Renal cortical epithelial cell (primary cell): ENCODE measurements around the gene SOX12. TPM values are rescaled to one million over a fixed set of nuclear protein-coding genes. Genes with fewer than 3 reads are reported as not detected.

Experiments used
- DNase-seq: peaks from one replicate; pipeline ENCODE4 v3.0.0-alpha.2; 2011; ENCODE audit warnings: low read depth
- total RNA-seq: library from RNA; depleted of rRNA; stranded (reverse); fragments of >200 nt; gene quantifications from 2 replicates; pipeline ENCODE4 v1.2.3, GENCODE V29; 2014

The SOX12 gene
- 2.6 and 12.7 TPM in 2 replicates for total RNA-seq

DNA sequence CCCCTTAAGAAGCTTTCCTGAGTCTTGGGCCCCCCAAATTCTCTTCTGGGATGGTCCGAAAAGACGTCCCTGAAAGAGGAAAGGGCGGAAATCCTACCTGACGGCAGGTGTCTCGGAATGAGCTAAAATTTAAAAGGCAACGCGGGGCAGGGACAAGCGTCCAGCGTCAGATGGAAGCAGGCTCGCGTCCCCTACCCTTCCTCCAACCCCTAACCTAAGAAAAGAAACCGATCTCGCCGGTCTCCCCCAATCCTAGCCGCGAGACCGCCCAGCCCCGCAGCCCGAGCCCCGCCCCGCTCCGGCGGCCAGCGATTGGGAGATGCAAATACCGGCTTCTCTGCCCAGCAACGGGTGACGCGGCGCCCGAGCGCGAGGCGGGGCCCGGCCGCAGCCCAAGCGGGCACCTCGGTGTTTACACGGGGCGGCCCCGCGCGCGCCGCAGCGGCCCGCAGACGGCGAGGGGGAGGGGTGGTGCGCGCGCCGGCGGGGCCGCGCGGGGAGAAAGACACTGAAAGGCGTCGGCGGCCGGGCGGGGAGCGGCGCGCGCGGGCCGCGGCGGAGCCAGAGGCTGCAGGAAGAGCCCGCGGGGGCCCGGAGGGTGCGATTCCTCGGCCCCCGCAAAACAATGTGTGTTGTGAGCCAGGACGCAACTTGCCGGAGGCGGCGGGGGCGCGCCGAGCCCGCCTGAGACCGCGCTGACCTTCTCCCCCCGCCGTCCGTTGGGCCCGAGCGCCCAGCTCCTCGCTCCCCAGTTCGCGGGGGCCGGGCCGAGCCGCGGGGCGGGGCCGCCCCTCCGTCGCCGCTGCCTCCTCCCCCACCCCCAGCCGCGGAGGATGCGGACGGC is at the start of gene SOX12:
Gene SOX12 (plus strand): TSS at position 508 of the 844 bp plus-strand sequence. CDS start 373 bp downstream, outside the sequence.
- DNase-seq = peak; percentile 71

DNA sequence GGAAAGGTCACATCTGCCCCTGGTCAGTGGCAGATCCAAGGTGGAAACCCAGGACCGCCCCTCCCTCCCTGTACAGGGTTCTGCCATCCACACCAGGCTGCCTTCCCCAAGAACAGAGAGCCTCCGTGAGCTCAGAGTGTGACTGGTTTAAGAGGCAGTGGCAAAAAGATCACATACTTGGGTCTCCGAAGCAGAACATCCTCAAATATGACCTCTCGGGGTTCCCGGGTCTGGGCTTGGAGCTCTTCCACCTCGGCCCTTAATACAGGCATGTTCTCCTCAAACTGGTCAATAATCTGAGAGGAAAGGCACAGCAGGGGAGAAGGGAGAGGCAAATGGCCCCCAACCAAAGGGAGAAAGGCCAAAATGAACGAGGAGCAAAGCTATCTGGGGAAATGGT is 49.6 kb upstream of the SOX12 start:
- no peak for DNase-seq

DNA sequence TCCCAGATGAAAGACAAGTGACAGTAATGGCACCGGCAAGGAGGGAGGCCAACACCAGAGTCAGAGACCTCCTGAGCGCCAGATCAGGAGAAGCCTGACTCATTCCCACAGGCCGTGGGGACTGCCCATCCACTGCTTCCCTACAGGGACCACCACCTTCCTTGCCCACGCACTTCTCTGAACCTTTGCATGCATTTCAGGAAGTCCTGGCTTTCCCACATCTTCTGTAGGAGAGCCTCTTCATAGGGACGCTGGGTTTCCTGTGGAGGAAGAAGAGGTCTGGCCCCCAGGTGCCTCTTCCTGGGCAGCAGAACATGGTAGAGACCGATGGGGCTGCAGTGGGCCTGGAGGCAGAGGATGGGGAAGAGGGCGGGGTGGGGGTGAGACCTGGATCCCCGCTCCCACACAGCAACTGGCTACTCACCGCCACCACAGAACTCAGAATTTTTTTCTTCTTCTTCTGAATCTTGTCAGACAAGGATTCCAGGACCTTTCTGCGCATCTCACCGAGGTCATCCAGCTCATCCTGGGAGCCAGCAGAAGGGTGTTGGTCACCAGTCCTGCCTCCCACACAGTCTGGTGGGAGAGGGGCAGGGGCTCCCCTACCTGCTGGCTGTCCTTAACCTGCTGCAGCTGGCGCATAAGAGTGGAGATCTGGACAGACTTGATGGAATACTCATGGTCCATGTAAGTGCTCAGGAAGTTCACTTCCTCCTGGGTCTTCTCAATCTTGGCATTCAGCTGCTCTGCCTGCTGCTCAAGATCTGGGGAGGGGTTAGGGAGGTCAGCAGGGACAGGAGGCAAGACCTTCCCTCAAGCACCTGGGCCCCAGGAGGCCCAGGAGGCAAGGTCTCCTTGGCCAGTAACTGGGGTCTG is 48.5 kb upstream of the SOX12 start:
- no peak for DNase-seq

DNA sequence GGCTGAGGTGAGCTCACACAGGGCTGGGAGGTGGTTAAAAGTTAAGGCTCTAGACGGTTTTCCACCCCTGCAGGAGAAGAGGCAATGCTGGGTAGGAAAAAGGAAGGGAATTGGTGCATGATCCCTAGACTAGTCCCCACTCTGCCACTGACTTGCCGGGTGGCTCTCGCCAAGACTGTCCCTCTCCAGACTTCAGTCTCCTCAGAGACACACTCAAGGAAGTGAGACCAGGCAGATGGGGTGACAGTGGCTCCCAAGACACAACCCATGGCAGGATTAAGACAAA is 47.9 kb upstream of the SOX12 start:
- no peak for DNase-seq

DNA sequence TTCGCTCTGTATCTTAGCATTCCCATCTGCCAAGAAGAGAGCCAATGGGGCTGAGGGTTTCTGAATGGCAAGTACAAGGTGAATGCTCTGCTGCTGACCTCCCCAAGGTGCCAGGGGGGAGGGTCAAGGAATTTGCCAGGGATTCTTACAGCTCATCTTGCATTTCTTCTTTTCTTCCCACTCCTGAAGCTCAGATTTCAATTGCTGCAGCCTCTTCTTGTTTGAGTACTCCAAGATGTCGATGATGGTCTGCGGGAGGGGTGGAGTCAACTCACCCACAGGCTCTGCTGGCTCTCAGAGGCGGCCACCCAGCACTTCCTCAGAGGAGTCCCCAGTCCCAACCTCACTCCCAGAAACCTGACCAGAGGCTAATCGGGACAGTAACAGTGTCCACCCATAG is 47.2 kb upstream of the SOX12 start:
- DNase-seq = no peak

DNA sequence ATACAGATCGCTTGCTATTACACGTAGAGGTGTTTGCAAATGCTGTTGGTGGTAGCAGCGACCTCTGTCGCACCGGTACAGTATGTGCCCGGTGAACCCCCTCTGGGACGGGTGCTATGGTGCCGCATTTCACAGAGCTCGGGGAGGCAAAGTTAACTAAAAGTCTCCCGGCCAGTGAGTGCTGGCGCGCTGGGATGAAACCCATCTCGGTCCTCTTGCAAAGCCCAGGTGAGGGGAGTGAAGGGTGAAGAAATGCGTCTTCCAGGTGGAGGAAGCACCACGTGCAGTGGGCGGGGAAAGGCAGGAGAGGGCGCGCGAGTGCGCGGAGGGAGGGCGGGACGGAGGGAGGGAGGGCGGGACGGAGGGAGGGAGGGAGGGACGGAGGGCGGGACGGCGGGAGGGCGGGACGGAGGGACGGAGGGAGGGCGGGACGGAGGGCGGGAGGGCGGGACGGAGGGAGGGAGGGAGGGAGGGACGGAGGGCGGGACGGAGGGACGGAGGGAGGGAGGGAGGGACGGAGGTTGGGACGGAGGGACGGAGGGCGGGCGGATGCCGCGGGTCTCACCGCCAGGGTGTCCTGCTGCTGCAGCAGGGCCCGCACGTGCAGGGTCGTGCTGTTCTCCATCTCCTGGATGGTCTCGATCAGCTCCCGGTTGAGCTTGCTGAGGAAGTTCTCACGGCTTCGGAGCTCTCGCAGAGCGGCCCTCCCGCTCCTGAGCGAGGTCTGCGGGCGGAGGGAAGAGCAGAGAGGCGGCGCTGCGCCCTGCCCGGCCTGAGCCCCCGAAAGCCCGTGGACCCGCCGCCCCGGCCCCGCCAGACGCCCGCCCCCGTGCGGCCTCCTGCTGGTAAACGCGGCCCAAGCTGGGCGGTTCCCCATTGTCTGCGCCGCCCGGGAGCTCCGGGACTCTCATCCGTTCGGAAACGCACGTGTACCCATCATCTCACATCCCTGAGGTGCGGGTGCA is 46.5 kb upstream of the SOX12 start:
- DNase-seq = no peak

DNA sequence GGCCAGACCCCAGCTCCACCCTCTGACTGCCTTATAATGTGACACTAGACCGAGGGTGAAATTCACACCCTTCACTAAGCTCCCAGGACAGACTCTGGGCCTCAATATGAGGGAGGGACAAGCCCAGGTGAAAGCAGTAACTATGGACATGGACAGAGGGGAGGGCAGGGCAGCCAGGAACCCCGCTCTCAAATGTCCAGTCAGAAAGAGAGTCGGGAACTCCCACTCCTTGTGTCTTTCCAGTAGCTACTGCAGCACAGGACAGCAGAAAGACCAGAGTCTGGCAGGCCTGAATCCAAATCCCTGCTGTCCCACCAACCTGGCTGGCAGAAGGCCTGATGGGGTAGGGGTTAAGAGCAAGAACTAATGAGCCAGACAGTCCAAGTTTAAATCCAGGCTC is 41.2 kb upstream of the SOX12 start:
- DNase-seq = no peak

DNA sequence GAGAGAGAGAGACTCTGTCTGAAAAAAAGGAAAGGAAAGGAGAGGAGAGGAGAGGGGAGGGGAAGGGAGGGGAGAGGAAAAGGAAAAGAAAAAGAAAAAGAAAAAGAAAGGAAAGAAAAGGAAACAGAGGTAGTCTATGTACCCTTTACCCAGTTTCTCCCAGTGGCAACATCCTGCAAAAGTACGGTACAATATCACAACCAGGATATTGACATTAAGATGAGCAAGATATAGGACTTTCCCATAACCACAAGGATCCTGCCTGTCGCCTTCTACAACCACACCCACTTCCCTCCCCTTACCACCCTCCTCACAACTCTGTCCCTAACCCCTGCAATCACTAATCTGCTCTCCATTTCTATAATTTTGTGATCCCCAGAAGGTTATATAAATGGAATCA is 38.8 kb upstream of the SOX12 start:
- no peak for DNase-seq

DNA sequence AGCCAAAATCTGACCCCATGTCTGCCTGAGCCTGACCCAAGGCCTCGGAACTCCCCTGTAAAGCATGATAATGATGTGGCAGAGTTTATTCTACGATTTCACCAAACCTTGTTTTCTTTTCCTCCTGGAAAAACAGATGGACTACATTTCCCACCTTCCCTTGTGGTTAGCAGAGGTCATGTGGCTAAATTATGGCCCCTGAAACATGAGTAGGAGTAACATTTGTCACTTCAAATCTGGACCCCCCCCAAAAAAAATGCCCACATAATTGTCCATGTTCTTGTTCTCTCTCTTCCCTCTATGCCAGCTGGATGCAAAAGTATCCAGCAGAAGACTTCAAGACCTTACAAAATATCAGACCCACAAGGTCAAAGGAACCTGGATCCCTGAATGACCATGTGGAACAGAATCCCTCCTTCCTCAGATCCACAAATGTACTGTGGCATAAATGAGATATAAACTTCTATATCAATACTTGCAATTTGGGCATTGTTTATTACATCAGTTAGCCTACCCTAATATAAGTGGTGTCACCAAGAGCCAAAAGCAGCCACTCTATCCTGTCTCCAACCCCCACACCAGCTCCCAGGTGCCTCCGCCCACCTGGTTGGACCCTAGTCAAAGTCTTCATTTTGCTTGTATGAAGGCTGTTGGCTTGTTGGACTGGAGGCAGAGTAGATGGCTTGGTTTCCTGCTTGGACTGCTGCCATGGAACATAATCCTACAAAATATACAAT is 36.2 kb upstream of the SOX12 start:
- DNase-seq = no peak

DNA sequence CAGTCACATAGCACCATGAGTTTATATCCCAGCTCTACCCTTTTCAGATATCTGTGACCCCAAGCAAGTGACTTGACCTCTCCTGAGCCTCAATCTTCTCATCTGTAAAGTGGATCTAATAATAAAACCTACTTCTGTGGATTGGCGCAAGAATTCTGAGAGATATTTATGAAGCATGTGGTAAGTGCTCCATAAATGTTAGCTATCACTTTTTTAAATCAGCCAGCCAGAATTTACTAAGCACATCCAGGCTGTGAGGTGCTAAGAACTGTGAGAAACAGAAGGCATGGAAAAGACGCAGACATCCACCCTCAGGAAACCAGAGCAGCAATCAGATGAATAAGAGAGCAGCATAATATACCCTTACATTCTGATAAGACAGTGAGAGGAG is 35.7 kb upstream of the SOX12 start:
- peak; percentile 13 for DNase-seq

DNA sequence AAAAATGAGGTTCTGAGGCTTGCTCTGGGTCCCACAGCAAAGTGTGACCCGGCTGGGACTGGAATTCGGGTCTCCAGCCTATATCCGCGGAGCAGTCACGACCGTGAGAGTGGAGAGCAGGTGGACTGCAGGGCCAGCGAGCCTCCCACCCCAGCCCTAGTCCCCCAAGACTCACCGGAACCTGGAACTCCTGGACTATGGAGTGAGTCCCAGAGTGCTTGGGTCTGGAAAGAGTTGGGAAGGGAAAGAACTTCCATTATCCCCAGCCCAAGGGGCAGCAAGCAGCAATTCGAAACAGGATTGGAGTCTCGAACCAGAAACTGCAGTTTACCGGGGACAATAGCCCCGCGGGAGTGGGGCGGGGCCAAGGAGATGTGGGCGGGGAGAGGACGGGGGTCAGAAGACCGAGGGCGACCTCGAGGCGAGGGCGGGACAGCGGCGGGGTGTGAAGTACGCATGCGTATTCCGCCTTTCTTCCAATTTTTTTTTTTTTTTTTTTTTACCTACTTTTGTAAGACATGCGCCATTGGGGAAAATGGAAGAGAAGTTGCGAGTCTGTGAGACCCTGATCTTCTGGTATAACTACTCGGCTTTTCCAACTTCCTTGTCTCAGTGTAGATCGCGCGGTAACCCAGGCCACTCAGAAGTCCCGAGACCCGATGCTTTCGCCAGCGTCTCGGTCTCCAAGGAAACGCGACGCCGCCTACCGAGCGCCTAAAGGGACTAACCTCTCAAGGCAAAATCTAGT is 35.1 kb upstream of the SOX12 start, which contains the start of gene C20orf96:
Gene C20orf96 (minus strand): TSS at position 667 of the 748 bp plus-strand sequence. CDS start 140 bp downstream, at position 527.
- DNase-seq = peak; percentile 89

DNA sequence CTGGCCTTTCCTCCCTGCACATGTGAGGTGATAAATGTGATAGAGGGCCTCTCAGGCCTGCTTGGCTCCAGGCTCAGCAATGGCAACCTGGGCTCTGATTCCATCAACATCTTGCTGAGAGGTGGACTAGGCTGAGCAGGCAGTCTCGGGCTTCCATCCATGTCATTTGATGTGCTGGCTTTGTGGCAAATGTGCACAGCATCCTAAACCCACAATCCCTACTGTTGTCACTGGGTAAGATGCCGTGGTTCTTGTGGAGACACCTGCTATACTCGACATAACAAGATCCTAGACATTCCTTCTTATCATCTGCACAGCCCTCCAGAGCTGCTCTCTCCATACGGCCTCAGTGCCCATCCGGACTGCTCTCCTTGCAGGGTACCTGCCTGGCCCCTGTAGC is 30.8 kb upstream of the SOX12 start:
- DNase-seq = no peak

DNA sequence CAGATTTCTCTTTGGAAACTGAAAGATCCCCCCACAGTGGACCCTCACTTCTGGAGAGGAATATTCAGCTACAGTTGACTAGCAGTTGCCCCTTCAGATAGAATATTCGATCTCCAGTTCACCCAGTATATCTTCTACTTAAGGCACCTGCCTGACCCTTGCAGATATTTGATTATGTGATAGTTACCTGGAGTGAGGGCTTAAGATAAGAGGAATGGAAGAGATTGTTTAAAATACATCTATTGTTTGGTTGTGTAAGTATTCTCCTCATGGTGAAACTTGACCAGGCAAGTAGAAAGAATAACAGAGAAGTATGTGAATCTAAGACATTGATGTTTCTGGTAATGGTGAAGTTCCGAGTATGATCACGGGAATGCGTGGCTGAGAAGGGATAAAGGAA is 29.5 kb upstream of the SOX12 start:
- DNase-seq = no peak

DNA sequence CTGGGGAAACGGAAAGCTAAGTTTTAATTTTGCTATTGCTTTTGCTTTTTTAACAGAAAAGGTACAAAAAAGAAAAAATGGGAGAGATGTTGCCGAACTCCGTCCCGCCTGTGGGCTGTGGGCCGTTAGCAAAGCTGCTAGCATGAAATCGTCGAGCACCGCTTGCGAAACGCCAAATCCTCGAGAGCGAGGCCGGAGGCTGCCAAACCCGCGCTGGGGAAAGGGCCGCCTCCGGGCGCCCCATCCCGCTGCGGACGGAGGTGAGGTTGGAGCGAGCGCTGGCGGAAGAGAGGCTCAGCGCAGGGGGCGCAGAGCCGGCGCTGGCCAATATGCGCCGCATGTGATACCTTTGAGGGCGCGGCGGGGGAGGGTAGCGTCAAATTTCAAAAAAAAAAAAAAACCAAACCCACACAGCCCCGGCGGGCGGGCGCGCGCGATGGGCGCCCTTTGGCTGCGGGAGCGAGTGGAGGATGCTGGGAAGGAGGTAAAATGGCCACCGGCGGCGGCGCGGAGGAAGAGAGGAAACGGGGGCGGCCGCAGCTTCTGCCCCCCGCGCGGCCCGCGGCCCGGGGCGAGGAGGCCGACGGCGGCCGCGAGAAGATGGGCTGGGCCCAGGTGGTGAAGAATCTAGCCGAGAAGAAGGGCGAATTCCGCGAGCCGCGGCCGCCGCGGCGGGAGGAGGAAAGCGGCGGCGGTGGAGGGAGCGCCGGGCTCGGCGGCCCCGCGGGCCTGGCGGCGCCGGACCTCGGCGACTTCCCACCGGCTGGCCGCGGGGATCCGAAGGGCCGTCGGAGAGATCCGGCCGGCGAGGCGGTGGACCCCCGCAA is 28.0 kb upstream of the SOX12 start, which contains the start of gene ZCCHC3:
Gene ZCCHC3 (plus strand): TSS at position 473 of the 827 bp plus-strand sequence. CDS start 17 bp downstream, at position 490.
- peak; percentile 78 for DNase-seq

DNA sequence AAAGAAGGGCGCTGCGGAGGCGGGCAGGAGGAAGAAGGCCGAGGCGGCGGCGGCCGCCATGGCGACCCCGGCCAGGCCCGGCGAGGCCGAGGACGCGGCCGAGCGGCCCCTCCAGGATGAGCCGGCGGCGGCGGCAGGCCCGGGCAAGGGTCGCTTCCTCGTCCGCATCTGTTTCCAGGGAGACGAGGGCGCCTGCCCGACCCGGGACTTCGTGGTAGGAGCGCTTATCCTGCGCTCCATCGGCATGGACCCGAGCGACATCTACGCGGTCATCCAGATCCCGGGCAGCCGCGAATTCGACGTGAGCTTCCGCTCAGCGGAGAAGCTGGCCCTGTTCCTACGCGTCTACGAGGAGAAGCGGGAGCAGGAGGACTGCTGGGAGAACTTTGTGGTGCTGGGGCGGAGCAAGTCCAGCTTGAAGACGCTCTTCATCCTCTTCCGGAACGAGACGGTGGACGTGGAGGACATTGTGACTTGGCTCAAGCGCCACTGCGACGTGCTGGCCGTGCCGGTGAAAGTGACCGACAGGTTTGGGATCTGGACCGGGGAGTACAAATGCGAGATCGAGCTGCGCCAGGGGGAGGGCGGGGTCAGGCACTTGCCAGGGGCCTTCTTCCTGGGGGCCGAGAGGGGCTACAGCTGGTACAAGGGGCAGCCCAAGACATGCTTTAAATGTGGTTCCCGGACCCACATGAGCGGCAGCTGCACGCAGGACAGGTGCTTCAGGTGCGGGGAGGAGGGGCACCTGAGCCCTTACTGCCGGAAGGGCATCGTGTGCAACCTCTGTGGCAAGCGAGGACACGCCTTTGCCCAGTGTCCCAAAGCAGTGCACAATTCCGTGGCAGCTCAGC is 27.2 kb upstream of the SOX12 start:
- DNase-seq = peak; percentile 47

DNA sequence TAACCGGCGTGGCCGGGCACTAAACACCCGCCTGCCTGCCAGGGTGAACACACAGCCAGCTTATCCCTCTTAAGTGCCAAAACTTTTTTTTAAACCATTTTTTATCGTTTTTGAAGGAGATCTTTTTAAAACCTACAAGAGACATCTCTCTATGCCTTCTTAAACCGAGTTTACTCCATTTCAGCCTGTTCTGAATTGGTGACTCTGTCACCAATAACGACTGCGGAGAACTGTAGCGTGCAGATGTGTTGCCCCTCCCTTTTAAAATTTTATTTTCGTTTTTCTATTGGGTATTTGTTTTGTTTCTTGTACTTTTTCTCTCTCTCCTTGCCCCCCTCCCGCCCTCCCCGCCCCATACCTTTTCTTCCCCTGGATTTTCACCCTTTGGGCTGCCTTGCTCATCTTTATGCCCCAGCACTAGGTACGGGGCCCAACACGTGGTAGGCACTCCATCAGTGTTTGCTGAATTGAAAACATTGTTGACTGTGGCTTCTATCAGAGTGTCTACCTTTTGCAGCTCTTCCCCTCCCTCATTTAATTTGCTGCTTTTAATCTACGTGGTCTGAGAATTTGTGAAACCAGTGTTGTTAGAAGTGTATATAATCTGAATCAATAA is 26.5 kb upstream of the SOX12 start:
- DNase-seq = no peak

DNA sequence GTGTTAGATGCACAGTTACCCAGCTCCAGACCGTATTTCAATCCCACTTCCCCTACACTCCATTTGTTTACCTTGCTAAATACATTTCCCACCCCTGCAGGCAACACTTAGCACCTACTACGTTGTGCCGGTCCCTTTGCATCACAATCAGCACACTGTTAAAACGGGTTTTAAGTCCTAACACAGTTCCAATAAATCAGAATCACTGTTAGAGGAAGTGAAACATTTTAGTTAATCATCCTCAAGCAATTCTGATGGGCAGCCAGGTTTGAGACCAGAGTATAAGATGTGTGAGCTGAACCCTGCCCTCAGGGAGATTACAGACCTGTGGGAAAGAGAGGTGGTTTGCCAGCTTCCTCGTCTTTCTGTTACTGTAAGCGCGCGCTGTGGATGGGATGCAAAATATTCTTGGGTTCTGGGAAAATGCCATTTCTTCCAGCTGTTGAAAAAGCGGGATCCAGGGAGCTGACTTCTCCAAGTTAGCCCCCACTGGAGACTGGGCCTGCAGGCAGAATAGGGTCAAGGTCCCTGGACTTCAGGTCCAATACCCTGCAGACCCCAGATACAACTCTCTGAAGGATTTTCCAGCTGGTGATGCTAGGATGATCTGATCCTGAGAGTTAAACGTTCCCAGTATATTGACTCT is 24.9 kb upstream of the SOX12 start:
- DNase-seq = peak; percentile 16
